22Rv1 (cell line): Measurements from ENCODE around the gene FOXN1.

Source experiments
- H3K27ac ChIP-seq: fragments of 450-650 bp; 2 replicates; pipeline ENCODE4 v1.5.1; 2017
- CTCF ChIP-seq: fragments of 450-650 bp; IDR thresholded peaks from 2 replicates; pipeline ENCODE4 v1.5.1; 2017; ENCODE audit warnings: mild to moderate bottlenecking
- ZFX ChIP-seq: fragments of 450-650 bp; IDR thresholded peaks from 2 replicates; pipeline ENCODE4 v1.6.1; 2017; ENCODE audit warnings: antibody characterized with exemption, borderline replicate concordance

The FOXN1 gene

GRCh38 chr17:28480799-28481571 lies 25.2 kb upstream of the FOXN1 start:
- no peak for TF ChIP-seq ZFX
- no peak for TF ChIP-seq CTCF
- no peak overlapping the region for H3K27ac ChIP-seq

GRCh38 chr17:28482551-28483199 lies 23.5 kb upstream of the FOXN1 start:
- no peak overlapping the region for H3K27ac ChIP-seq

GRCh38 chr17:28484296-28484695 lies 21.9 kb upstream of the FOXN1 start:
- H3K27ac ChIP-seq, result no peak overlapping the region
- TF ChIP-seq ZFX, result no peak
- no peak for TF ChIP-seq CTCF

More at GRCh38 chr17:28482551-28483199, 23.5 kb upstream of the FOXN1 start:
- no peak for TF ChIP-seq ZFX
- no peak for TF ChIP-seq CTCF

- TF ChIP-seq CTCF (no peak), ZFX (no peak)
- H3K27ac ChIP-seq, result no peak overlapping the region
These were observed 21.1 kb upstream of the FOXN1 start for GRCh38 chr17:28485049-28485448.

GRCh38 chr17:28487881-28488532 lies 18.1 kb upstream of the FOXN1 start:
- TF ChIP-seq CTCF (no peak), ZFX (no peak)
- no peak overlapping the region for H3K27ac ChIP-seq

- no peak for TF ChIP-seq CTCF
- no peak for TF ChIP-seq ZFX
- H3K27ac ChIP-seq, result no peak overlapping the region
These were observed 17.4 kb upstream of the FOXN1 start for GRCh38 chr17:28488533-28489276.
